Natural killer cell treated with Interleukin-12 subunit alpha and Interleukin-12 subunit beta and Interleukin-15 and Interleukin-18, amount 100 ng/mL, for 72 hours (primary cell): Measurements from ENCODE around the gene ASPDH. TPM values are rescaled to one million over a fixed set of nuclear protein-coding genes. Genes with fewer than 3 reads are reported as not detected.

Source experiments
- ATAC-seq, 2 donors: fragments of 150-1000 bp; cut with Tn5 transposase in 1 of 2; sonication (Bioruptor Pico), chemical (Tn5 transposase) in 1 of 2; 2 replicates each; pipeline ENCODE4 v1.10.0; 2021
- DNase-seq: peaks from one replicate; pipeline ENCODE4 v3.0.0; 2022; ENCODE audit warnings: low spot score
- H3K27ac Mint-ChIP-seq, 2 donors: 1 replicate in 1 of 2; 2 replicates in 1 of 2; pipeline ENCODE4 v1.8.0; 2022; ENCODE audit warnings: mixed read lengths in 2 of 2, mild to moderate bottlenecking in 1 of 2, moderate library complexity in 1 of 2
- H3K27me3 Mint-ChIP-seq, 2 donors: 1 replicate in 1 of 2; 2 replicates in 1 of 2; pipeline ENCODE4 v1.8.0; 2022; ENCODE audit warnings: mixed read lengths in 2 of 2
- H3K36me3 Mint-ChIP-seq: one replicate; pipeline ENCODE4 v1.8.0; 2022; ENCODE audit warnings: mixed read lengths
- H3K4me1 Mint-ChIP-seq, 2 donors: 1 replicate in 1 of 2; 2 replicates in 1 of 2; pipeline ENCODE4 v1.8.0; 2022; ENCODE audit warnings: low read depth in 2 of 2, mixed read lengths in 2 of 2, mild to moderate bottlenecking in 1 of 2
- H3K4me3 Mint-ChIP-seq: one replicate; pipeline ENCODE4 v1.8.0; 2022; ENCODE audit warnings: mixed read lengths
- H3K9me3 Mint-ChIP-seq: 2 replicates; pipeline ENCODE4 v1.8.0; 2022; ENCODE audit warnings: mixed read lengths
- total RNA-seq, 2 donors: library from RNA; stranded (reverse); gene quantifications; one replicate each; pipeline ENCODE4 v1.2.3, GENCODE V29; 2022

Gene ASPDH
- total RNA-seq, 2 donors from 2014 or later = not detected

DNA sequence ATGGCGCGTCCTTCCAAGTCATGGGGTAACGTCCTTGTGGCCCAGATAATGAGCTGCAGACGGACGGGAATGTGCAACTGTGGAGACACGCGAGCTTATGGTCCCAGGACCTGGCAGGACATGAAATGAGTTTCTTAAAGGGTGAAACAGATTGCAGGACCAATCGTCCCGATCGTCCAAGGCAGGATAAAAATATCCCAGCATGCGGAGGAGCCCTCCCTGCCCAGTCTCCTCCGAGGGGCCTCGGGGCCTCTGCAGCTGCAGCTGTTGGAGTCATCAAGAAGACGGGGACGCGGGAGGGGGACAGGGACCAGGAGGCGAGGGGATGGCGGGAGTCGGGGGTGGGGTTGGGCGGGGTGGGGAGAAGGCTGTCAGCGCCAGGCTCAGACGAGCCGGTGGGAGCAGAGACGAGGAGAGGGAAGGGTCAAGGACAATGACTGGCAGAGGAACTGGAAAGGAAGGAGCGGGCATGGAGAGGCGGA is 22.7 kb downstream of the ASPDH start:
- Mint-ChIP-seq H3K4me3 (no peak overlapping the region), H3K27me3 (peaks cover 0 to 5% of the 10 kb centered on the region in 2 donors), H3K36me3 (no peaks in the 10 kb centered on the region), H3K9me3 (no peaks in the 10 kb centered on the region), H3K4me1 (peaks cover 19 to 28% of the 10 kb centered on the region in 2 donors), H3K27ac (peak overlapping the region in 1 of 2 donors; percentile 0)
- DNase-seq = no peak
- no peak for ATAC-seq

DNA sequence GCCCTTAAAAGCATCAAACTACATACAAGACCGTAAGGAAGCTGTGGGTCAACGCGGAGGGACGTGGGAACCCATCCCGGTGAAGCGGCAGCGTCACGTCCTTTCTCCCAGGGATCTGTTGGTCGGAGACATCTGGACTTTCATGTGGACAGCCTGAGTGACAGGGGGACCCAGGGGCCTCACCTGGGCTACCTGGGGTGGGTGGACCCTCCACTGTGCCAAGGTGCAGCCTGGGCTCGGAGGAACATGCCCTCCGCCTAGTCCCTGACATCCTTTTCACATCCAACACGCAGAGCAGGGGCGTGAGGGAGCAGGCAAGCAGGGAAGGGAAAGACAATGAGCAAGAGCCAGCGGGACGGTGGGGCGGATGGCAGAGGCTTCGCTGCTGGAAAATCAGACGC is 23.3 kb downstream of the ASPDH start:
- Mint-ChIP-seq H3K27ac (no peak overlapping the region), H3K9me3 (no peaks in the 10 kb centered on the region), H3K4me3 (no peak overlapping the region), H3K4me1 (peaks cover 19 to 28% of the 10 kb centered on the region in 2 donors), H3K27me3 (peaks cover 0 to 5% of the 10 kb centered on the region in 2 donors), H3K36me3 (no peaks in the 10 kb centered on the region)
- DNase-seq = no peak
- no peak for ATAC-seq

- DNase-seq (no peak), ATAC-seq (peak in 1 of 2 donors; percentile 37)
- Mint-ChIP-seq H3K27me3 (peaks cover 0 to 5% of the 10 kb centered on the region in 2 donors), H3K9me3 (no peaks in the 10 kb centered on the region), H3K27ac (no peak overlapping the region), H3K4me1 (peaks cover 19 to 28% of the 10 kb centered on the region in 2 donors), H3K36me3 (no peaks in the 10 kb centered on the region), H3K4me3 (no peak overlapping the region)
Observed at GRCh38 chr19:50489461-50490011, 24.2 kb downstream of the ASPDH start.

GRCh38 chr19:50488389-50489194 is 25.1 kb downstream of the ASPDH start:
- Mint-ChIP-seq H3K9me3 (no peaks in the 10 kb centered on the region), H3K27ac (peak overlapping the region in 1 of 2 donors; percentile 56), H3K4me1 (peaks cover 19 to 28% of the 10 kb centered on the region in 2 donors), H3K27me3 (peaks cover 0 to 5% of the 10 kb centered on the region in 2 donors), H3K4me3 (no peak overlapping the region), H3K36me3 (no peaks in the 10 kb centered on the region)
- ATAC-seq (no peak), DNase-seq (no peak)

GRCh38 chr19:50486823-50487515 is 26.7 kb downstream of the ASPDH start:
- Mint-ChIP-seq H3K4me3 (no peak overlapping the region), H3K9me3 (no peaks in the 10 kb centered on the region), H3K27me3 (peaks cover 0 to 5% of the 10 kb centered on the region in 2 donors), H3K27ac (no peak overlapping the region), H3K4me1 (peaks cover 13 to 23% of the 10 kb centered on the region in 2 donors), H3K36me3 (peaks cover 4% of the 10 kb centered on the region)
- DNase-seq (no peak), ATAC-seq (no peak)

DNA sequence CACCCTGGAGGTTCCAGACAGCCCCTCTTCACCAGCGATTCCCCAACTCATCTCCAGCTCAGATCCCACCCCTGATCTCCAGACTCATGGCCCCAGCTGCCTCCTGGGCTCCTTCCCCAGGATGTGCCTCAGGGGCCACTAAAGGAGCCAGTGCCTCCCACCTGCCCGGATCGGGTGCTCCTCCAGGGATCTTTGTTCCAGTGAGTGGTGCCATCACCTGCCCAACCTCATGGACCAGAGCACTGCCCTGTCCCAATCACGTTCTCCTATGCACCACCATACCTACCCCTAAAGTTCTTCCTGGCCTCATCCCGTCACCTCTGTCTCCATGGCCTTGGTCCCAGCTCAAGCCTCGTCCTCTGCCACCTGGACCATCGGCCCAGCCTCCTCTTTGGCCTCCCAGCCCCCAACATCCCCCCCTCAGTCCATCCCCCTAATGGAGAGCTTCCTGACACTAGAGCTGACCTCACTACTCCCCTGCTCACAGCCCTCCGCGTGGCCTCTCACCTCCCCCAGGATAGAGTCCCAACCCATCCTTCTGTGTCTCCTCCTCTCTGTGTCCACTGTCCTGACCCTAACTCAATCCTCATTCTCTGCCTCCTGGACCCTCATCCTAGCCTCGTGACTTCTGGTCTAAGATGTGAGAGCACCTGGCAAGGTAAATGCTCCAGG is 28.3 kb downstream of the ASPDH start:
- H3K27me3 Mint-ChIP-seq = no peaks in the 10 kb centered on the region
- no peaks in the 10 kb centered on the region for H3K9me3 Mint-ChIP-seq
- peaks cover 6 to 18% of the 10 kb centered on the region in 2 donors for H3K4me1 Mint-ChIP-seq
- ATAC-seq = no peak
- H3K27ac Mint-ChIP-seq = no peak overlapping the region
- no peak overlapping the region for H3K4me3 Mint-ChIP-seq
- peaks cover 4% of the 10 kb centered on the region for H3K36me3 Mint-ChIP-seq
- no peak for DNase-seq

DNA sequence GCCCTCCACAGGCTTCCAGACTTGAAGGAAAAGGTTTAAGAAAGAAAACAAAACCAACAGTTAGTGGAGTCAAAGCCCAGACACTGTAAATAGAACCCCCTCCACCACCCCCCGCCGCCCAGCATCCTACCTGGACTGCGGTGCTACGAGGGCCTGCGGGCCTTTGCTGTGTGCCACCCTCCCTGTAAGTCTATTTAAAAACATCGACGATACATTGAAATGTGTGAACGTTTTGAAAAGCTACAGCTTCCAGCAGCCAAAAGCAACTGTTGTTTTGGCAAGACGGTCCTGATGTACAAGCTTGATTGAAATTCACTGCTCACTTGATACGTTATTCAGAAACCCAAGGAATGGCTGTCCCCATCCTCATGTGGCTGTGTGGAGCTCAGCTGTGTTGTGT is 30.8 kb downstream of the ASPDH start:
- H3K9me3 Mint-ChIP-seq = no peaks in the 10 kb centered on the region
- no peaks in the 10 kb centered on the region for H3K27me3 Mint-ChIP-seq
- H3K4me3 Mint-ChIP-seq = no peak overlapping the region
- ATAC-seq = no peak
- peaks cover under 1 to 7% of the 10 kb centered on the region in 2 donors for H3K4me1 Mint-ChIP-seq
- DNase-seq = no peak
- H3K27ac Mint-ChIP-seq = no peak overlapping the region
- H3K36me3 Mint-ChIP-seq = peaks cover 4% of the 10 kb centered on the region

GRCh38 chr19:50482271-50482855 is 31.4 kb downstream of the ASPDH start:
- H3K9me3 Mint-ChIP-seq = no peaks in the 10 kb centered on the region
- no peaks in the 10 kb centered on the region for H3K27me3 Mint-ChIP-seq
- no peak overlapping the region for H3K4me3 Mint-ChIP-seq
- peaks cover 7% of the 10 kb centered on the region for H3K36me3 Mint-ChIP-seq
- peaks cover 6 to 8% of the 10 kb centered on the region in 2 donors for H3K4me1 Mint-ChIP-seq
- ATAC-seq (peak in 1 of 2 donors; percentile 25), DNase-seq (no peak)
- no peak overlapping the region for H3K27ac Mint-ChIP-seq

GRCh38 chr19:50481351-50482149 is 32.2 kb downstream of the ASPDH start:
- H3K9me3 Mint-ChIP-seq = no peaks in the 10 kb centered on the region
- no peak overlapping the region for H3K4me3 Mint-ChIP-seq
- H3K36me3 Mint-ChIP-seq = peaks cover 10% of the 10 kb centered on the region
- ATAC-seq (peak in 1 of 2 donors; percentile 7), DNase-seq (no peak)
- H3K27ac Mint-ChIP-seq = no peak overlapping the region
- peaks cover 10 to 14% of the 10 kb centered on the region in 2 donors for H3K4me1 Mint-ChIP-seq
- no peaks in the 10 kb centered on the region for H3K27me3 Mint-ChIP-seq

- peaks cover 10 to 20% of the 10 kb centered on the region in 2 donors for H3K4me1 Mint-ChIP-seq
- H3K36me3 Mint-ChIP-seq = peaks cover 10% of the 10 kb centered on the region
- H3K4me3 Mint-ChIP-seq = no peak overlapping the region
- no peak overlapping the region for H3K27ac Mint-ChIP-seq
- H3K27me3 Mint-ChIP-seq = no peaks in the 10 kb centered on the region
- no peak for DNase-seq
- ATAC-seq = no peak
- no peaks in the 10 kb centered on the region for H3K9me3 Mint-ChIP-seq
Observed at GRCh38 chr19:50480281-50481111, 33.2 kb downstream of the ASPDH start.

GRCh38 chr19:50479761-50480251 is 33.9 kb downstream of the ASPDH start:
- ATAC-seq (no peak), DNase-seq (no peak)
- peaks cover 10 to 25% of the 10 kb centered on the region in 2 donors for H3K4me1 Mint-ChIP-seq
- H3K36me3 Mint-ChIP-seq = peaks cover 10% of the 10 kb centered on the region
- H3K9me3 Mint-ChIP-seq = no peaks in the 10 kb centered on the region
- no peak overlapping the region for H3K27ac Mint-ChIP-seq
- no peaks in the 10 kb centered on the region for H3K27me3 Mint-ChIP-seq
- no peak overlapping the region for H3K4me3 Mint-ChIP-seq
